DND-41 (cell line): ENCODE measurements around the gene RFC5.
"Not testable (repeated sequence)": the region's sequence is repeated elsewhere in the genome, so short reads cannot be mapped to it uniquely, and the experiment has no call there.

Experiments used
- ATAC-seq: fragments of 200-7000 bp; cut with Tn5 transposase; 3 replicates; pipeline ENCODE4 v1.9.1; 2021; ENCODE audit warnings: low read depth; ENCODE audit not compliant: insufficient read depth
- DNase-seq: peaks from one replicate; pipeline ENCODE4 v3.0.0-alpha.2; 2020
- H2AFZ ChIP-seq: 2 replicates; pipeline ENCODE4 v1.6.0; 2012; ENCODE audit warnings: low read depth, low read length
- H3K27ac ChIP-seq: 2 replicates; pipeline ENCODE4 v1.5.1; 2012; ENCODE audit warnings: low read length, inconsistent platforms
- H3K27me3 ChIP-seq: fragments of 200-600 bp; sonication (generic); 2 replicates; pipeline ENCODE4 v1.6.0; 2012; ENCODE audit warnings: low read length, mild to moderate bottlenecking, inconsistent platforms; ENCODE audit not compliant: insufficient read depth, poor library complexity
- H3K36me3 ChIP-seq: 2 replicates; pipeline ENCODE4 v1.5.1; 2012; ENCODE audit warnings: low read length, inconsistent platforms; ENCODE audit not compliant: insufficient read depth
- H3K4me1 ChIP-seq: 2 replicates; pipeline ENCODE4 v1.5.1; 2012; ENCODE audit warnings: mild to moderate bottlenecking, low read length; ENCODE audit not compliant: insufficient read depth
- H3K4me2 ChIP-seq: 2 replicates; pipeline ENCODE4 v1.6.0; 2012; ENCODE audit warnings: mild to moderate bottlenecking, moderate library complexity, low read length, inconsistent platforms; ENCODE audit not compliant: insufficient read depth
- H3K4me3 ChIP-seq, 2 experiments: fragments of 200-600 bp in 1 of 2; shearing (Covaris generic) in 1 of 2; 2 replicates each; pipeline ENCODE4 v1.5.1; 2012 to 2016; ENCODE audit warnings: inconsistent platforms in 2 of 2, low read length in 2 of 2, mild to moderate bottlenecking in 2 of 2, low read depth in 1 of 2, moderate library complexity in 1 of 2
- H3K79me2 ChIP-seq: 2 replicates; pipeline ENCODE4 v1.6.0; 2012; ENCODE audit warnings: low read length, inconsistent platforms; ENCODE audit not compliant: insufficient read depth
- H3K9ac ChIP-seq: 2 replicates; pipeline ENCODE4 v1.6.0; 2012; ENCODE audit warnings: low read depth, mild to moderate bottlenecking, inconsistent platforms, low read length, moderate library complexity
- H3K9me3 ChIP-seq: 2 replicates; pipeline ENCODE4 v1.5.1; 2012; ENCODE audit warnings: low read length, moderate library complexity, mild to moderate bottlenecking, inconsistent platforms; ENCODE audit not compliant: insufficient read depth, severe bottlenecking
- H4K20me1 ChIP-seq: 2 replicates; pipeline ENCODE4 v1.6.0; 2012; ENCODE audit warnings: low read length; ENCODE audit not compliant: insufficient read depth
- CTCF ChIP-seq: IDR thresholded peaks from 2 replicates; pipeline ENCODE4 v1.5.1; 2012; ENCODE audit warnings: borderline replicate concordance, low read length, moderate library complexity, mild to moderate bottlenecking; ENCODE audit not compliant: poor library complexity, severe bottlenecking; ENCODE audit errors: extremely low read depth
- EZH2 ChIP-seq: IDR thresholded peaks from 3 replicates; pipeline ENCODE4 v1.6.1; 2012; ENCODE audit warnings: borderline replicate concordance, low read depth, mild to moderate bottlenecking, moderate library complexity, low read length, inconsistent platforms; ENCODE audit not compliant: severe bottlenecking

Gene RFC5

GRCh38 chr12:118015944-118016343 lies 559 bp upstream of the RFC5 start:
- no peak overlapping the region for H3K27ac ChIP-seq
- H3K4me3 ChIP-seq, result peak overlapping the region in 1 of 2 experiments; percentile 89; a peak in 2 of 4 replicates
- peaks cover 22% of the 10 kb centered on the region; the same call in 1 of the 2 replicates for H4K20me1 ChIP-seq
- ATAC-seq (no peak), DNase-seq (no peak)
- H3K79me2 ChIP-seq, result peaks cover 44% of the 10 kb centered on the region
- H2AFZ ChIP-seq, result no peak overlapping the region
- no peaks in the 10 kb centered on the region for H3K9me3 ChIP-seq
- no peak overlapping the region for H3K9ac ChIP-seq
- peaks cover 33% of the 10 kb centered on the region for H3K36me3 ChIP-seq
- TF ChIP-seq EZH2 (no peak), CTCF (no peak)
- H3K27me3 ChIP-seq, result no peaks in the 10 kb centered on the region
- peak overlapping the region; percentile 82; the same call in 1 of the 2 replicates for H3K4me2 ChIP-seq
- H3K4me1 ChIP-seq, result peaks cover 32% of the 10 kb centered on the region

- DNase-seq, result no peak
- Histone ChIP-seq H3K4me1 (peaks cover 32% of the 10 kb centered on the region), H4K20me1 (peaks cover 22% of the 10 kb centered on the region; the same call in 1 of the 2 replicates), H3K9ac (peak overlapping the region; percentile 84), H2AFZ (no peak overlapping the region), H3K4me2 (peak overlapping the region; percentile 82), H3K9me3 (no peaks in the 10 kb centered on the region), H3K79me2 (peaks cover 44% of the 10 kb centered on the region), H3K4me3 (peak overlapping the region; percentile 83 to 89; a peak in 3 of 4 replicates), H3K27me3 (no peaks in the 10 kb centered on the region), H3K36me3 (peaks cover 51% of the 10 kb centered on the region), H3K27ac (peak overlapping the region; percentile 90; the same call in 1 of the 2 replicates)
- ATAC-seq, result no peak
- TF ChIP-seq CTCF (no peak), EZH2 (no peak)
Observed at GRCh38 chr12:118017926-118018325, 1.4 kb downstream of the RFC5 start.

- Histone ChIP-seq H4K20me1 (peaks cover 26% of the 10 kb centered on the region; the same call in 1 of the 2 replicates), H2AFZ (no peak overlapping the region), H3K4me3 (no peak overlapping the region), H3K79me2 (peaks cover 44% of the 10 kb centered on the region), H3K4me2 (peak overlapping the region; percentile 82; the same call in 1 of the 2 replicates), H3K9me3 (no peaks in the 10 kb centered on the region), H3K4me1 (peaks cover 32% of the 10 kb centered on the region), H3K36me3 (peaks cover 68% of the 10 kb centered on the region), H3K27me3 (no peaks in the 10 kb centered on the region), H3K9ac (no peak overlapping the region), H3K27ac (no peak overlapping the region)
- ATAC-seq (no peak), DNase-seq (no peak)
- TF ChIP-seq EZH2, result no peak
Observed at GRCh38 chr12:118020036-118020435, 3.5 kb downstream of the RFC5 start.

- not testable (repeated sequence) for DNase-seq, H3K9ac ChIP-seq, H3K4me3 ChIP-seq, H2AFZ ChIP-seq, ATAC-seq, H3K9me3 ChIP-seq, H3K27ac ChIP-seq, H3K27me3 ChIP-seq, H3K4me2 ChIP-seq
- H3K79me2 ChIP-seq, result peaks cover 37% of the 10 kb centered on the region
- H3K4me1 ChIP-seq, result peaks cover 25% of the 10 kb centered on the region
- H4K20me1 ChIP-seq, result peaks cover 26% of the 10 kb centered on the region; the same call in 1 of the 2 replicates
- H3K36me3 ChIP-seq, result peaks cover 89% of the 10 kb centered on the region
Observed at GRCh38 chr12:118022097-118022727, 5.7 kb downstream of the RFC5 start.
